H9 (cell line): ENCODE data around the gene NUDT15. TPM values are rescaled to one million over a fixed set of nuclear protein-coding genes. Genes with fewer than 3 reads are reported as not detected.

ENCODE experiments used
- DNase-seq: peaks from one replicate; pipeline ENCODE4 v3.0.0-alpha.2; 2017
- H2AFZ ChIP-seq: one replicate; pipeline ENCODE4 v1.6.1; 2013; ENCODE audit warnings: mild to moderate bottlenecking, low read length, control low read depth, moderate library complexity
- H2AK5ac ChIP-seq: 2 replicates; pipeline ENCODE4 v1.6.1; 2013; ENCODE audit warnings: low read length, control low read depth, mixed read lengths; ENCODE audit not compliant: insufficient read length
- H2BK120ac ChIP-seq: one replicate; pipeline ENCODE4 v1.6.1; 2013; ENCODE audit warnings: low read depth, mild to moderate bottlenecking, low read length, control low read depth, inconsistent platforms; ENCODE audit not compliant: poor library complexity, severe bottlenecking
- H2BK12ac ChIP-seq: 2 replicates; pipeline ENCODE4 v1.6.1; 2013; ENCODE audit warnings: low read length, control low read depth, mixed read lengths, low read depth; ENCODE audit not compliant: insufficient read length
- H2BK15ac ChIP-seq: 2 replicates; pipeline ENCODE4 v1.6.1; 2013; ENCODE audit warnings: low read depth, low read length, control low read depth
- H2BK20ac ChIP-seq: one replicate; pipeline ENCODE4 v1.6.1; 2013; ENCODE audit warnings: low read depth, mild to moderate bottlenecking, low read length, control low read depth, inconsistent platforms; ENCODE audit not compliant: poor library complexity, severe bottlenecking
- H2BK5ac ChIP-seq: 2 replicates; pipeline ENCODE4 v1.6.1; 2013; ENCODE audit warnings: low read length, control low read depth, mixed read lengths; ENCODE audit not compliant: insufficient read length
- H3K14ac ChIP-seq: 2 replicates; pipeline ENCODE4 v1.6.1; 2013; ENCODE audit warnings: low read length, control low read depth; ENCODE audit not compliant: insufficient read depth
- H3K18ac ChIP-seq: 2 replicates; pipeline ENCODE4 v1.6.1; 2013; ENCODE audit warnings: low read depth, mild to moderate bottlenecking, mixed read lengths, low read length, control low read depth; ENCODE audit not compliant: insufficient read length
- H3K23ac ChIP-seq: 2 replicates; pipeline ENCODE4 v1.6.1; 2013; ENCODE audit warnings: low read length, control low read depth, mixed read lengths, low read depth; ENCODE audit not compliant: insufficient read length
- H3K23me2 ChIP-seq: 2 replicates; pipeline ENCODE4 v1.6.1; 2013; ENCODE audit warnings: low read depth, mild to moderate bottlenecking, mixed read lengths, low read length, control low read depth; ENCODE audit not compliant: insufficient read length, poor library complexity, severe bottlenecking
- H3K27ac ChIP-seq: 2 replicates; pipeline ENCODE4 v1.5.1; 2013; ENCODE audit warnings: low read length, control low read depth, mixed read lengths, low read depth; ENCODE audit not compliant: insufficient read length
- H3K27me3 ChIP-seq: 2 replicates; pipeline ENCODE4 v1.6.1; 2013; ENCODE audit warnings: low read length, control low read depth, inconsistent platforms; ENCODE audit not compliant: insufficient read depth
- H3K4ac ChIP-seq: 2 replicates; pipeline ENCODE4 v1.6.1; 2013; ENCODE audit warnings: low read depth, mild to moderate bottlenecking, control low read depth, inconsistent platforms, low read length, moderate library complexity
- H3K4me1 ChIP-seq: 2 replicates; pipeline ENCODE4 v1.6.1; 2013; ENCODE audit warnings: low read length, control low read depth, inconsistent platforms; ENCODE audit not compliant: insufficient read depth
- H3K4me2 ChIP-seq: 2 replicates; pipeline ENCODE4 v1.6.1; 2013; ENCODE audit warnings: low read length, control low read depth, mixed read lengths; ENCODE audit not compliant: insufficient read length, insufficient read depth
- H3K56ac ChIP-seq: 2 replicates; pipeline ENCODE4 v1.6.1; 2013; ENCODE audit warnings: low read depth, mild to moderate bottlenecking, mixed read lengths, low read length, control low read depth; ENCODE audit not compliant: insufficient read length
- H3K79me1 ChIP-seq: 2 replicates; pipeline ENCODE4 v1.6.1; 2013; ENCODE audit warnings: low read depth, mild to moderate bottlenecking, moderate library complexity, low read length, control low read depth, inconsistent platforms; ENCODE audit not compliant: insufficient read depth, poor library complexity, severe bottlenecking
- H3K79me2 ChIP-seq: 2 replicates; pipeline ENCODE4 v1.6.1; 2013; ENCODE audit warnings: low read length, control low read depth, inconsistent platforms; ENCODE audit not compliant: insufficient read depth
- H3K9ac ChIP-seq: 2 replicates; pipeline ENCODE4 v1.6.1; 2013; ENCODE audit warnings: low read length, control low read depth, mixed read lengths; ENCODE audit not compliant: insufficient read length; ENCODE audit errors: extremely low read depth
- H3K9me3 ChIP-seq: one replicate; pipeline ENCODE4 v1.6.1; 2013; ENCODE audit warnings: low read depth, low read length, inconsistent platforms; ENCODE audit not compliant: control insufficient read depth
- H3T11ph ChIP-seq: one replicate; pipeline ENCODE4 v1.6.1; 2013; ENCODE audit warnings: mild to moderate bottlenecking, low read length, control low read depth, inconsistent platforms
- H4K20me1 ChIP-seq: one replicate; pipeline ENCODE4 v1.6.1; 2013; ENCODE audit not compliant: control insufficient read depth, insufficient read length, insufficient read depth
- H4K5ac ChIP-seq: 2 replicates; pipeline ENCODE4 v1.6.1; 2013; ENCODE audit warnings: low read depth, mild to moderate bottlenecking, mixed read lengths, low read length, control low read depth; ENCODE audit not compliant: insufficient read length
- H4K8ac ChIP-seq: replicated peaks from 2 replicates; pipeline ENCODE4 v1.6.1; 2013; ENCODE audit warnings: low read length, control low read depth, mixed read lengths, low read depth; ENCODE audit not compliant: insufficient read length
- H4K91ac ChIP-seq: 2 replicates; pipeline ENCODE4 v1.6.1; 2013; ENCODE audit warnings: low read depth, mild to moderate bottlenecking, moderate library complexity, mixed read lengths, low read length, control low read depth; ENCODE audit not compliant: insufficient read length
- H3K27ac Mint-ChIP-seq, 3 experiments: 2 replicates in 2 of 3; 3 replicates in 1 of 3; pipeline ENCODE4 v1.8.0; 2020 to 2021; ENCODE audit warnings: mixed read lengths in 3 of 3, mild to moderate bottlenecking in 1 of 3, moderate library complexity in 1 of 3
- H3K27me3 Mint-ChIP-seq: 2 replicates; pipeline ENCODE4 v1.8.0; 2021; ENCODE audit warnings: low read depth, mild to moderate bottlenecking, moderate library complexity, mixed read lengths
- H3K36me3 Mint-ChIP-seq, 3 experiments: 2 replicates in 2 of 3; 3 replicates in 1 of 3; pipeline ENCODE4 v1.8.0; 2020 to 2021; ENCODE audit warnings: low read depth in 3 of 3, mixed read lengths in 3 of 3; ENCODE audit not compliant: insufficient read depth in 1 of 3
- H3K4me1 Mint-ChIP-seq, 2 experiments: 2 replicates each; pipeline ENCODE4 v1.8.0; 2020; ENCODE audit warnings: mixed read lengths in 2 of 2
- H3K4me3 Mint-ChIP-seq, 2 experiments: 2 replicates in 1 of 2; 3 replicates in 1 of 2; pipeline ENCODE4 v1.8.0; 2020 to 2021; ENCODE audit warnings: mild to moderate bottlenecking in 2 of 2, mixed read lengths in 2 of 2, moderate library complexity in 1 of 2
- H3K9me3 Mint-ChIP-seq, 2 experiments: 2 replicates in 1 of 2; 3 replicates in 1 of 2; pipeline ENCODE4 v1.8.0; 2020; ENCODE audit warnings: mild to moderate bottlenecking in 2 of 2, mixed read lengths in 2 of 2, moderate library complexity in 1 of 2
- WGBS: extraction: QIAGEN DNeasy Blood & Tissue Kit; methylation state at CpG from one replicate; pipeline ENCODE4 v1.1.7; 2013; ENCODE audit warnings: missing lambda C conversion rate, low lambda C conversion rate, mixed read lengths; ENCODE audit not compliant: insufficient read length; ENCODE audit errors: extremely low coverage; 5-methylcytosine and 5-hydroxymethylcytosine counted together
- total RNA-seq: library from RNA; stranded (reverse); gene quantifications from 2 replicates; pipeline ENCODE4 v1.2.1, GENCODE V29; 2021
- TF ChIP-seq, protein P1 (sequence below): fragments of 200-600 bp; sonication (generic); conservative IDR thresholded peaks from 3 replicates; pipeline ENCODE4 v1.8.0; 2021; ENCODE audit warnings: antibody characterized with exemption, mild to moderate bottlenecking

NUDT15 gene
- total RNA-seq, 1 experiment from 2014 or later = 50.5 TPM

GRCh38 chr13:48009284-48009683, 28.2 kb upstream of the NUDT15 start:
- TF ChIP-seq, protein P1, sequence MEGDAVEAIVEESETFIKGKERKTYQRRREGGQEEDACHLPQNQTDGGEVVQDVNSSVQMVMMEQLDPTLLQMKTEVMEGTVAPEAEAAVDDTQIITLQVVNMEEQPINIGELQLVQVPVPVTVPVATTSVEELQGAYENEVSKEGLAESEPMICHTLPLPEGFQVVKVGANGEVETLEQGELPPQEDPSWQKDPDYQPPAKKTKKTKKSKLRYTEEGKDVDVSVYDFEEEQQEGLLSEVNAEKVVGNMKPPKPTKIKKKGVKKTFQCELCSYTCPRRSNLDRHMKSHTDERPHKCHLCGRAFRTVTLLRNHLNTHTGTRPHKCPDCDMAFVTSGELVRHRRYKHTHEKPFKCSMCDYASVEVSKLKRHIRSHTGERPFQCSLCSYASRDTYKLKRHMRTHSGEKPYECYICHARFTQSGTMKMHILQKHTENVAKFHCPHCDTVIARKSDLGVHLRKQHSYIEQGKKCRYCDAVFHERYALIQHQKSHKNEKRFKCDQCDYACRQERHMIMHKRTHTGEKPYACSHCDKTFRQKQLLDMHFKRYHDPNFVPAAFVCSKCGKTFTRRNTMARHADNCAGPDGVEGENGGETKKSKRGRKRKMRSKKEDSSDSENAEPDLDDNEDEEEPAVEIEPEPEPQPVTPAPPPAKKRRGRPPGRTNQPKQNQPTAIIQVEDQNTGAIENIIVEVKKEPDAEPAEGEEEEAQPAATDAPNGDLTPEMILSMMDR = no peak

More at GRCh38 chr13:48009284-48009683, 28.2 kb upstream of the NUDT15 start:
- Histone ChIP-seq H3K27me3 (no peaks in the 10 kb centered on the region), H3K79me1 (no peaks in the 10 kb centered on the region), H2AFZ (no peak overlapping the region), H3K23me2 (no peaks in the 10 kb centered on the region), H2BK120ac (no peak overlapping the region), H2BK20ac (no peak overlapping the region), H3K4me2 (no peak overlapping the region), H2BK15ac (no peak overlapping the region), H3K23ac (no peak overlapping the region), H3K9me3 (no peaks in the 10 kb centered on the region), H3K18ac (no peak overlapping the region), H4K5ac (no peak overlapping the region), H3K79me2 (no peaks in the 10 kb centered on the region), H3K14ac (no peak overlapping the region), H3K4ac (no peak overlapping the region), H4K91ac (no peak overlapping the region), H4K8ac (no peak overlapping the region), H3K56ac (no peak overlapping the region), H3K4me1 (peaks cover 5% of the 10 kb centered on the region; the same call in 1 of the 2 replicates), H3K9ac (no peak overlapping the region), H3K27ac (no peak overlapping the region), H3T11ph (no peak overlapping the region), H2BK12ac (no peak overlapping the region), H4K20me1 (no peaks in the 10 kb centered on the region), H2AK5ac (no peak overlapping the region), H2BK5ac (no peak overlapping the region)
- WGBS = no CpG with 5 or more reads among the region's 1 CpG
- no peak overlapping the region for H3K4me3 Mint-ChIP-seq
- no peaks in the 10 kb centered on the region; a peak in 1 of 5 replicates for H3K9me3 Mint-ChIP-seq
- H3K4me1 Mint-ChIP-seq = peaks cover 21 to 28% of the 10 kb centered on the region in 2 experiments
- no peaks in the 10 kb centered on the region for H3K27me3 Mint-ChIP-seq
- no peaks in the 10 kb centered on the region; a peak in 2 of 7 replicates for H3K36me3 Mint-ChIP-seq
- no peak for DNase-seq
- H3K27ac Mint-ChIP-seq = no peak overlapping the region; a peak in 3 of 7 replicates
